SK-N-SH (cell line): ENCODE measurements around the gene MKRN2OS. TPM values are rescaled to one million over a fixed set of nuclear protein-coding genes. Genes with fewer than 3 reads are reported as not detected.

Experiments used
- CTCF ChIA-PET: fragments of 300-600, 350-600 bp; formaldehyde crosslinking; extraction: SDS; loops from one replicate; lab custom pipeline; 2021; lab: Yijun Ruan, JAX
- POLR2A ChIA-PET: fragments of 350-600 bp; sonication (Branson Sonifier 250); formaldehyde crosslinking; extraction: SDS; loops from one replicate; lab custom pipeline; 2020; ENCODE audit warnings: antibody characterized with exemption, inconsistent platforms; lab: Yijun Ruan, JAX
- DNase-seq: peaks from one replicate; pipeline ENCODE4 v3.0.0; 2012
- H2AFZ ChIP-seq: fragments of 200-600 bp; sonication (generic); 2 replicates; pipeline ENCODE4 v1.8.1; 2016; ENCODE audit warnings: antibody characterized with exemption, mild to moderate bottlenecking, low read depth
- H3F3A ChIP-seq: fragments of 200-600 bp; sonication (generic); replicated peaks from 2 replicates; pipeline ENCODE3; 2016; ENCODE audit warnings: antibody characterized with exemption, mild to moderate bottlenecking; ENCODE audit not compliant: insufficient read depth
- H3K27ac ChIP-seq, 2 experiments: fragments of 200-500 bp in 1 of 2; fragments of 200-600 bp in 1 of 2; sonication (Bioruptor generic) in 1 of 2; sonication (generic), shearing (Covaris generic) in 1 of 2; 2 replicates each; pipeline versions ENCODE4 v1.5.1 to v1.6.1; 2014 to 2016; ENCODE audit warnings: low read depth in 2 of 2, inconsistent platforms in 1 of 2, low read length in 1 of 2, mild to moderate bottlenecking in 1 of 2, mixed read lengths in 1 of 2
- H3K27me3 ChIP-seq: fragments of 200-600 bp; sonication (generic), shearing (Covaris generic); 2 replicates; pipeline ENCODE4 v1.6.1; 2016; ENCODE audit warnings: mixed run types; ENCODE audit not compliant: insufficient read depth
- H3K36me3 ChIP-seq, 2 experiments: fragments of 200-500 bp in 1 of 2; fragments of 200-600 bp in 1 of 2; sonication (Bioruptor generic) in 1 of 2; sonication (generic) in 1 of 2; replicated peaks in 1 of 2; 2 replicates each; pipeline versions ENCODE3 to v1.5.1; 2014 to 2016; ENCODE audit warnings: low read length in 1 of 2, mild to moderate bottlenecking in 1 of 2; ENCODE audit not compliant: insufficient read depth in 2 of 2, control insufficient read depth in 1 of 2
- H3K4me1 ChIP-seq, 2 experiments: fragments of 200-500 bp in 1 of 2; fragments of 200-600 bp in 1 of 2; sonication (Bioruptor generic) in 1 of 2; sonication (generic), shearing (Covaris generic) in 1 of 2; 2 replicates each; pipeline versions ENCODE4 v1.5.1 to v1.6.1; 2014 to 2016; ENCODE audit warnings: low read depth in 1 of 2, low read length in 1 of 2, mixed run types in 1 of 2; ENCODE audit not compliant: insufficient read depth in 2 of 2, control insufficient read depth in 1 of 2
- H3K4me2 ChIP-seq: fragments of 200-600 bp; sonication (generic), shearing (Covaris generic); 2 replicates; pipeline ENCODE4 v1.6.1; 2017; ENCODE audit warnings: mixed run types
- H3K4me3 ChIP-seq, 2 experiments: fragments of 200-500 bp in 1 of 2; fragments of 200-600 bp in 1 of 2; sonication (Bioruptor generic) in 1 of 2; sonication (generic), shearing (Covaris generic) in 1 of 2; 2 replicates each; pipeline versions ENCODE4 v1.5.1 to v1.8.1; 2014 to 2016; ENCODE audit warnings: low read depth in 2 of 2, inconsistent platforms in 1 of 2, low read length in 1 of 2, mild to moderate bottlenecking in 1 of 2, mixed read lengths in 1 of 2, moderate library complexity in 1 of 2
- H3K79me2 ChIP-seq: fragments of 200-600 bp; sonication (generic); 2 replicates; pipeline ENCODE4 v1.8.1; 2017; ENCODE audit warnings: mild to moderate bottlenecking; ENCODE audit not compliant: insufficient read depth
- H3K9ac ChIP-seq: fragments of 200-600 bp; sonication (generic); 2 replicates; pipeline ENCODE4 v1.6.1; 2017; ENCODE audit warnings: mixed run types
- H3K9me2 ChIP-seq: fragments of 200-600 bp; sonication (generic); 2 replicates; pipeline ENCODE4 v1.6.1; 2017; ENCODE audit warnings: mixed run types
- H3K9me3 ChIP-seq: fragments of 200-600 bp; sonication (generic); 2 replicates; pipeline ENCODE4 v1.6.1; 2017; ENCODE audit warnings: mixed run types, mild to moderate bottlenecking, moderate library complexity
- H4K20me1 ChIP-seq: fragments of 200-600 bp; sonication (generic); 2 replicates; pipeline ENCODE4 v1.6.1; 2017; ENCODE audit warnings: mild to moderate bottlenecking, mixed run types; ENCODE audit not compliant: insufficient read depth
- FOXJ3 ChIP-seq: sonication (generic); formaldehyde crosslinking; IDR thresholded peaks from 2 replicates; pipeline ENCODE4 v1.5.1; 2020; ENCODE audit warnings: mild to moderate bottlenecking, missing genetic modification reagents
- FOXM1 ChIP-seq: IDR thresholded peaks from 2 replicates; pipeline ENCODE4 v1.4.0; 2012; ENCODE audit warnings: low read depth, mild to moderate bottlenecking
- RFX5 ChIP-seq: IDR thresholded peaks from 2 replicates; pipeline ENCODE4 v1.6.1; 2012; ENCODE audit warnings: mild to moderate bottlenecking, improper control_type of control experiment, low read length
- TAF1 ChIP-seq: IDR thresholded peaks from 2 replicates; pipeline ENCODE4 v1.6.1; 2012; ENCODE audit warnings: low read depth, mild to moderate bottlenecking, low read length, moderate library complexity, borderline replicate concordance
- TEAD4 ChIP-seq: IDR thresholded peaks from 2 replicates; pipeline ENCODE4 v1.4.0; 2012; ENCODE audit warnings: mild to moderate bottlenecking, borderline replicate concordance; ENCODE audit not compliant: insufficient read depth
- YY1 ChIP-seq: IDR thresholded peaks from 2 replicates; pipeline ENCODE4 v1.4.0; 2012; ENCODE audit warnings: low read depth, mild to moderate bottlenecking
- WGBS: methylation state at CpG from one replicate; pipeline ENCODE4 v1.1.6; 2017; ENCODE audit warnings: low lambda C conversion rate; 5-methylcytosine and 5-hydroxymethylcytosine counted together
- polyA plus RNA-seq, 3 experiments: library from polyadenylated mRNA; depleted of rRNA; stranded (reverse); fragments of >200 nt; gene quantifications; 2 replicates each; pipeline ENCODE4 v1.2.3, GENCODE V29; 2012
- TF ChIP-seq, protein P1 (sequence below): IDR thresholded peaks from 2 replicates; pipeline ENCODE4; 2012
- TF ChIP-seq, protein P2 (sequence below): IDR thresholded peaks from 2 replicates; pipeline ENCODE4 v1.6.1; 2012; ENCODE audit warnings: mild to moderate bottlenecking, low read depth, low read length, moderate library complexity
- TF ChIP-seq, protein P3 (sequence below): fragments of 150-350 bp; IDR thresholded peaks from 2 replicates; pipeline ENCODE4 v1.6.1; 2017; ENCODE audit warnings: antibody characterized with exemption, low read length, low read depth, borderline replicate concordance

Gene MKRN2OS, protein sequence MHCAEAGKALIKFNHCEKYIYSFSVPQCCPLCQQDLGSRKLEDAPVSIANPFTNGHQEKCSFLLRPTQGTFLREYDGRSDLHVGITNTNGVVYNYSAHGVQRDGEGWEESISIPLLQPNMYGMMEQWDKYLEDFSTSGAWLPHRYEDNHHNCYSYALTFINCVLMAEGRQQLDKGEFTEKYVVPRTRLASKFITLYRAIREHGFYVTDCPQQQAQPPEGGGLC
- not detected in 2 replicates for polyA plus RNA-seq (2012; rRNA removed)
- not detected in 2 replicates for polyA plus RNA-seq (2012; cell fraction: cytosol; rRNA removed)
- polyA plus RNA-seq (2012; cell fraction: nucleus; rRNA removed), result not detected in 2 replicates

DNA sequence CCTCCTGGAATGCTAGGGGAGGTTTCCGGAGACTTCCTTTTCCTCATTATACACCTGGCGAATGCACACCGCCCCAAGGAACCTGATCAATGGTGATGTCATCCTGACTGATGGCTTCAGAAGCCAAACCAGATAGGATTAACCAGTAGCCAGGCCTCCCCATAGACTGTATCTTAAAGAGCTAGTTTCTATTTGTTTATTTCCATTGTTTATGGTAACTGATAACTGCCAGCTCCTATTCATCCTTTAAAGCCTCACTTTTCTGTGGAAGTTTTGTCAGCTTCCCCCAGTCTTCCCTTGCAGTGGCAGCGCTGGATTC is at the start of gene MKRN2OS:
TSS of gene MKRN2OS (minus strand) at position 27 of the 319 bp plus-strand sequence. CDS start 35 bp downstream, outside the sequence.
- H3K9me3 ChIP-seq, result no peaks in the 10 kb centered on the region
- no peak within 1 kb of the TSS for H3K4me2 ChIP-seq
- no peak within 1 kb of the TSS for H3K4me3 ChIP-seq
- no peak within 1 kb of the TSS for H3K9ac ChIP-seq
- H4K20me1 ChIP-seq, result no peaks in the 10 kb centered on the region
- DNase-seq, result no peak
- POLR2A ChIA-PET, result interaction anchor here (0.7 kb wide), 1 partner anchor 8 kb away, joined by 5 read pairs; no protein-coding TSS in a partner anchor
- 90% methylated on average over 4 of the region's 4 CpGs for WGBS
- no peaks in the 10 kb centered on the region for H3K79me2 ChIP-seq
- H3K9me2 ChIP-seq, result no peaks in the 10 kb centered on the region
- CTCF ChIA-PET, result interaction anchor here (0.9 to 1.2 kb wide), 3 partner anchors 9 to 54 kb away, joined by 3 to 4 read pairs (median 3); no protein-coding TSS in a partner anchor
- no peak within 1 kb of the TSS for H3K27ac ChIP-seq
- no peak within 1 kb of the TSS for H2AFZ ChIP-seq
- peaks cover 0 to 2% of the 10 kb centered on the region in 2 experiments; a peak in 1 of 4 replicates for H3K4me1 ChIP-seq
- peaks cover 0 to 3% of the 10 kb centered on the region in 2 experiments for H3K36me3 ChIP-seq
- no peaks in the 10 kb centered on the region for H3F3A ChIP-seq
- H3K27me3 ChIP-seq, result no peaks in the 10 kb centered on the region
- TF ChIP-seq TAF1 (no peak), TEAD4 (no peak), RFX5 (no peak)
- TF ChIP-seq, protein P1, sequence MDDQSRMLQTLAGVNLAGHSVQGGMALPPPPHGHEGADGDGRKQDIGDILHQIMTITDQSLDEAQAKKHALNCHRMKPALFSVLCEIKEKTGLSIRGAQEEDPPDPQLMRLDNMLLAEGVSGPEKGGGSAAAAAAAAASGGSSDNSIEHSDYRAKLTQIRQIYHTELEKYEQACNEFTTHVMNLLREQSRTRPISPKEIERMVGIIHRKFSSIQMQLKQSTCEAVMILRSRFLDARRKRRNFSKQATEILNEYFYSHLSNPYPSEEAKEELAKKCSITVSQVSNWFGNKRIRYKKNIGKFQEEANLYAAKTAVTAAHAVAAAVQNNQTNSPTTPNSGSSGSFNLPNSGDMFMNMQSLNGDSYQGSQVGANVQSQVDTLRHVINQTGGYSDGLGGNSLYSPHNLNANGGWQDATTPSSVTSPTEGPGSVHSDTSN, result 0 out of 2 replicates have a peak, but pooled peaks have one; percentile 12

DNA sequence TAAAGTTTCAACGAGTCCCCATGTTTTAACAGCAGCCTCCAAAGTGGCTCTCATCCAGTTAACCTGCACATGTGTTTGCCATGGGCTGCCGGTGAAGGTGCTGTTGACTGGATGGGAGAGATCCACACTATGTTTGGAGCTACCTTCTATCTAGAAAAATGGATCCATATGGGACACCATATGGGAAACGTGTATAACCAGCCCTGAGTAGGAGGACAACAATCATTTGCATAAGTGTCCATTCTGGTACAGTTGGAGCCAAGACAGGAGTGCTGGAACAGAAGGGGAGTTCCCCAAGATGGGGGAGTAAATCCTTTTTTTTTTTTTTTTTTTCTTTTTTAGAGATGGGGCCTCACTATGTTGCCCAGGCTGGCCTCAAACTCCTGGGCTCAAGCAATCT is 48.2 kb upstream of the MKRN2OS start:
- Histone ChIP-seq H3K79me2 (no peaks in the 10 kb centered on the region), H3K27me3 (no peaks in the 10 kb centered on the region), H3F3A (peaks cover 4% of the 10 kb centered on the region)
- no peak for TF ChIP-seq FOXJ3 (CRISPR knock-in tag)
- TF ChIP-seq, protein P2, sequence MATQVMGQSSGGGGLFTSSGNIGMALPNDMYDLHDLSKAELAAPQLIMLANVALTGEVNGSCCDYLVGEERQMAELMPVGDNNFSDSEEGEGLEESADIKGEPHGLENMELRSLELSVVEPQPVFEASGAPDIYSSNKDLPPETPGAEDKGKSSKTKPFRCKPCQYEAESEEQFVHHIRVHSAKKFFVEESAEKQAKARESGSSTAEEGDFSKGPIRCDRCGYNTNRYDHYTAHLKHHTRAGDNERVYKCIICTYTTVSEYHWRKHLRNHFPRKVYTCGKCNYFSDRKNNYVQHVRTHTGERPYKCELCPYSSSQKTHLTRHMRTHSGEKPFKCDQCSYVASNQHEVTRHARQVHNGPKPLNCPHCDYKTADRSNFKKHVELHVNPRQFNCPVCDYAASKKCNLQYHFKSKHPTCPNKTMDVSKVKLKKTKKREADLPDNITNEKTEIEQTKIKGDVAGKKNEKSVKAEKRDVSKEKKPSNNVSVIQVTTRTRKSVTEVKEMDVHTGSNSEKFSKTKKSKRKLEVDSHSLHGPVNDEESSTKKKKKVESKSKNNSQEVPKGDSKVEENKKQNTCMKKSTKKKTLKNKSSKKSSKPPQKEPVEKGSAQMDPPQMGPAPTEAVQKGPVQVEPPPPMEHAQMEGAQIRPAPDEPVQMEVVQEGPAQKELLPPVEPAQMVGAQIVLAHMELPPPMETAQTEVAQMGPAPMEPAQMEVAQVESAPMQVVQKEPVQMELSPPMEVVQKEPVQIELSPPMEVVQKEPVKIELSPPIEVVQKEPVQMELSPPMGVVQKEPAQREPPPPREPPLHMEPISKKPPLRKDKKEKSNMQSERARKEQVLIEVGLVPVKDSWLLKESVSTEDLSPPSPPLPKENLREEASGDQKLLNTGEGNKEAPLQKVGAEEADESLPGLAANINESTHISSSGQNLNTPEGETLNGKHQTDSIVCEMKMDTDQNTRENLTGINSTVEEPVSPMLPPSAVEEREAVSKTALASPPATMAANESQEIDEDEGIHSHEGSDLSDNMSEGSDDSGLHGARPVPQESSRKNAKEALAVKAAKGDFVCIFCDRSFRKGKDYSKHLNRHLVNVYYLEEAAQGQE, result no peak
- TF ChIP-seq YY1, result no peak
- TF ChIP-seq, protein P3, sequence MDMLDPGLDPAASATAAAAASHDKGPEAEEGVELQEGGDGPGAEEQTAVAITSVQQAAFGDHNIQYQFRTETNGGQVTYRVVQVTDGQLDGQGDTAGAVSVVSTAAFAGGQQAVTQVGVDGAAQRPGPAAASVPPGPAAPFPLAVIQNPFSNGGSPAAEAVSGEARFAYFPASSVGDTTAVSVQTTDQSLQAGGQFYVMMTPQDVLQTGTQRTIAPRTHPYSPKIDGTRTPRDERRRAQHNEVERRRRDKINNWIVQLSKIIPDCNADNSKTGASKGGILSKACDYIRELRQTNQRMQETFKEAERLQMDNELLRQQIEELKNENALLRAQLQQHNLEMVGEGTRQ, result no peak
- no peak for TF ChIP-seq FOXM1
- TF ChIP-seq, protein P1, result no peak
- TF ChIP-seq, all 33 proteins: peak for 0
- Histone ChIP-seq H3K9me3 (no peaks in the 10 kb centered on the region), H4K20me1 (no peaks in the 10 kb centered on the region), H3K4me3 (no peak overlapping the region), H3K4me2 (no peak overlapping the region), H3K4me1 (no peaks in the 10 kb centered on the region), H3K36me3 (peaks cover 48 to 65% of the 10 kb centered on the region in 2 experiments), H3K27ac (no peak overlapping the region), H3K9ac (no peak overlapping the region), H2AFZ (no peak overlapping the region), H3K9me2 (no peaks in the 10 kb centered on the region)
- 96% methylated on average over 3 of the region's 3 CpGs for WGBS
- POLR2A ChIA-PET, result no interaction called here
- CTCF ChIA-PET, result no interaction called here
- no peak for DNase-seq
